Measurements from ENCODE around the gene SUFU.

DNA sequence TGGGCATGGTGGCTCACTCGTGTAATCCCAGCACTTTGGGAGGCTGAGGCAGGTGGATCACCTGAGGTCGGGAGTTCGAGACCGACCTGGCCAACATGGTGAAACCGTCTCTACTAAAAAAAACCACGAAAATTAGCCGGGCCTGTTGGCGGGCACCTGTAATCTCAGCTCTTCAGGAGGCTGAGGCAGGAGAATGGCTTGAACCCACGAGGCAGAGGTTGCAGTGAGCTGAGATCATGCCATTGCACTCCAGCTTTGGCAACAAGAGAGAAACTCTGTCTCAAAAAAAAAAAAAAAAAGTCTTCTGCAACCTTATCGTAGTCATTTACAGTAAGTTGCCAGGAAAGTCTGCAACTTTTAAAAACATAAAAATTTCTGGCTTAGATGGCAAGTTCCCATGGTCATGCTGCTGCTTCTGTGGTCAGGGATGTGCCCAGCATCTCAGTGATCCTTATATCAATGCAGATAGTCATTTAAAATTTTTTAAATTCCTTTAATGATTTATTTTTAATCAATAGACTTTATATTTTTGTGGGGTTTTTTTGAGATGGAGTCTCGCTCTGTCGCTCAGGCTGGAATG is 15.6 kb downstream of the SUFU start:
- TF ChIP-seq, protein P1, sequence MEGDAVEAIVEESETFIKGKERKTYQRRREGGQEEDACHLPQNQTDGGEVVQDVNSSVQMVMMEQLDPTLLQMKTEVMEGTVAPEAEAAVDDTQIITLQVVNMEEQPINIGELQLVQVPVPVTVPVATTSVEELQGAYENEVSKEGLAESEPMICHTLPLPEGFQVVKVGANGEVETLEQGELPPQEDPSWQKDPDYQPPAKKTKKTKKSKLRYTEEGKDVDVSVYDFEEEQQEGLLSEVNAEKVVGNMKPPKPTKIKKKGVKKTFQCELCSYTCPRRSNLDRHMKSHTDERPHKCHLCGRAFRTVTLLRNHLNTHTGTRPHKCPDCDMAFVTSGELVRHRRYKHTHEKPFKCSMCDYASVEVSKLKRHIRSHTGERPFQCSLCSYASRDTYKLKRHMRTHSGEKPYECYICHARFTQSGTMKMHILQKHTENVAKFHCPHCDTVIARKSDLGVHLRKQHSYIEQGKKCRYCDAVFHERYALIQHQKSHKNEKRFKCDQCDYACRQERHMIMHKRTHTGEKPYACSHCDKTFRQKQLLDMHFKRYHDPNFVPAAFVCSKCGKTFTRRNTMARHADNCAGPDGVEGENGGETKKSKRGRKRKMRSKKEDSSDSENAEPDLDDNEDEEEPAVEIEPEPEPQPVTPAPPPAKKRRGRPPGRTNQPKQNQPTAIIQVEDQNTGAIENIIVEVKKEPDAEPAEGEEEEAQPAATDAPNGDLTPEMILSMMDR (IDR thresholded peaks at IDR 0.05; ENCODE audit: insufficient read depth, low read length, poor library complexity, severe bottlenecking), result no peak
- TF ChIP-seq EZH2phosphoT487 (conservative IDR thresholded peaks at IDR 0.05; ENCODE audit: low read length), result no peak

Measured in SU-DHL-6 (cell line).